ENCODE results near the gene MORN1.

DNA sequence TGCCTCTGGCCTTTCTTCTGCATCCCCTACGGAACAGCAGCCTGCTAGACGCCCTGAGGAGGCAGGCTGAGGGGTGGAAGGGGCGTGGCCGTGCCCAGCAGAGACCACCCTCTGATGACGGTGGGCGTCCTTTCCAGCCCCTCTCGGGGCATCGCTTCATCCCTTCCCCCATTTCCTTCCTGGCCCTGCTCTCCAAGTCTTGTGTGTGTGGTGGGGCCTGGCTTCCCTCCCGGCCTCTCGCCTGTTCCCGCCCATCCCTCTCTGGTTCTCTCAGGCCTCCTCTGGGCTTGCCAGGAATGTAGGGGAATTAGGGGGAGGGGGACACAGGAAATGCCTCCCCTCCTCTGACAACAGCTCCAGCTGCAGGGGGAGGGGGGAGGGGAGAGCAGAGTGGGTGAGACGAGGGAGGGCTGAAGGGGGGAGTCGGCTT, 112.1 kb downstream of the MORN1 start:
- no peak for TF ChIP-seq CTCF (IDR thresholded peaks at IDR 0.05; ENCODE audit: poor library complexity, severe bottlenecking)
- TF ChIP-seq EP300 (conservative IDR thresholded peaks at IDR 0.05; ENCODE audit: poor library complexity, severe bottlenecking): no peak
- no peak for TF ChIP-seq EZH2 (IDR thresholded peaks at IDR 0.05; ENCODE audit: borderline replicate concordance, insufficient read depth, low read length, poor library complexity, severe bottlenecking)
- TF ChIP-seq REST (IDR thresholded peaks at IDR 0.05; ENCODE audit: borderline replicate concordance): no peak
- TF ChIP-seq TAF1 (IDR thresholded peaks at IDR 0.05; ENCODE audit: low read depth): no peak
- no peak for TF ChIP-seq POLR2AphosphoS5 (IDR thresholded peaks at IDR 0.05)
- no peak for TF ChIP-seq SMC3 (conservative IDR thresholded peaks at IDR 0.05; ENCODE audit: poor library complexity)
- TF ChIP-seq MXI1 (conservative IDR thresholded peaks at IDR 0.05; ENCODE audit: poor library complexity, severe bottlenecking): no peak

All from neural cell (in vitro differentiated cells).